ENCODE data around the gene CENPVL1.
A peak's percentile ranks its signal among the peaks of the same experiment; 100 is the strongest.
"Not testable (repeated sequence)": the region's sequence is repeated elsewhere in the genome, so short reads cannot be mapped to it uniquely, and the experiment has no call there.

CENPVL1 gene

DNA sequence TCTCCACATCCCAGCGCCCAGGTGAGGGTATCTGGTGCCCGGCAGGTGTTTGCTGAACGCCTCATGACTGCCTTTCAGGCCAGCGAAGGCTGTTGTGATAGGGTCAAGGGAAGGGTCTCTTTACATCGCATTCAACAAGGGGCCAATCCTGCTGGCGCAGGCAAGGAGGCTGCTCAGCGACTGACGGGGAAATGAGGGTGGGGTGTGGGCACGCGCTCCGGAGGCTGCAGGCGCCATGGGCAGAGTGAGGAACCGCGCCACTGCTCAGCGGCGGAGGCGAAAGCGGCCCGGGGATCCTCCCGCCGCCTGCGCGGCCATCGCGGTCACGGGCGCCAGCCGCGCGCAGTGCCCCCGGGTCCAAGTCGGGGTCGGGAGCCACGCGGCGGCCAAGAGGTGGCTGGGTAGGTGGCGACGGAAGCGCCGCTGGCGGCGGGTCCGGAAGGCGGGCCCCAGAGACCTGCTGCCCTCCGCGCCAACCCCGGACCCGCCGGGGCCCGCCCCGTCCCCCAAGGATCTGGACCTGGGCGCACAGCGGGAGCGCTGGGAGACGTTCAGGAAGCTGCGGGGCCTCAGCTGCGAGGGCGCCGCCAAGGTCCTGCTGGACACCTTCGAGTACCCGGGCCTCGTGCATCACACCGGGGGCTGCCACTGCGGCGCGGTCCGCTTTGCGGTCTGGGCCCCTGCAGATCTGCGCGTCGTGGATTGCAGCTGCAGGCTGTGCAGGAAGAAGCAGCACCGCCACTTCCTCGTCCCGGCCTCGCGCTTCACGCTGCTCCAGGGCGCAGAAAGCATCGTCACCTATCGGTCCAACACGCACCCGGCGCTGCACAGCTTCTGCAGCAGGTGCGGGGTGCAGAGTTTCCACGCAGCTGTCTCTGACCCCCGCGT lies at the start of gene CENPVL1:
Gene CENPVL1 (plus strand): TSS at position 236 of the 888 bp plus-strand sequence. CDS start 0 bp downstream, at position 236.
- not testable (repeated sequence) for DNase-seq

DNA sequence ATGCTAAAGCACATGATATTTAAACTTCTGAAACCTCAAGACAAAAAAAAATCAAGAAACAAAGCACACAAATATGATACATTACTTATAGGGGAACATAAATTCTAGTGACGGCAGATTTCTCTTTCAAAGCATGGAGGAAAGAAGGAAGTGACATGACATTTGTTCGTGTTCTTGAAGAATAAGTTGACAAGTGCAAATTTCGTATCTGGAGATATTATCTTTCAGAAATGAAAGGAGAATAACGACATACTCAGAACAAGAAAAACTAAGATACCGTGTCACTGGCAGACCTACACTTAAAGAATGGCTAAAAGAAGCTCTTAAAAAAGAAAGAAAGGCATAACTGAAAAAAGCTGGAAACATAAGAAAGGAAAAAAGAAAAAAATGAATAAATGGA lies 44.3 kb upstream of the CENPVL1 start:
- no peak for DNase-seq

DNA sequence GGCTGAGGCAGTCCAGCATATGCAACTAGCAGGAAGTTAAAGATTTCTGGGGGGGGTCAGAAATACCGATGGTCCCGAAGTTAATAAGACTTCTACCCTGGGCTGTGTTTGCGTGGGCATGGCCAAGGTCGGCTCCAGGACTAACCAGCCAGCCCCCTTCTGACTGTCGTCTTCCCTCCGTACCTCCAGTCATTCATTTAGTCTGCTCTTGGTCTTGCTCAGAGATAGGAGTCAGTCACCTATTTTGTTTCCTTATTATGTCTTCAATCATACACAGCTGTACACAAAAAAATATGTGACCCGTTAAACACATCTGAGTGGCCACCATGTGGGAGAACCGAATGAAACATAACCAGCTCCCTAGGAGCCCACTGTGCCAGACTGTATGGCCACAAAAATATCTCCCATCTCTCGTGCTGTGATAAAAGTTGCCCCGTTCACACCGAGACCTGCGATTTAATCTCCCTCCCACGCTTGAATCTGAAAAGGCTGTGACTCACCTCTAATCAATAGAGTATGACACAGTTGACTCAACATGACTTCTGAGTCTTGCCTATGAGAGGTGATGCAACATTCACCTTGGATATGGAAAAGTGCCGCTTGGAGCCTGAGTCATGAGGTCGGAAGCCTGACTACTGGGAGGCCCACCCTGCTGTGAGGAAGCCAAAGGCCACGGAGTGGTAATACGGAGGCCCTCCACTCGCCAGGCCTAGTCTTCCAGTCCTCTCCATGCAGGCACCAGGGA lies 30.5 kb upstream of the CENPVL1 start:
- DNase-seq = not testable (repeated sequence)

DNA sequence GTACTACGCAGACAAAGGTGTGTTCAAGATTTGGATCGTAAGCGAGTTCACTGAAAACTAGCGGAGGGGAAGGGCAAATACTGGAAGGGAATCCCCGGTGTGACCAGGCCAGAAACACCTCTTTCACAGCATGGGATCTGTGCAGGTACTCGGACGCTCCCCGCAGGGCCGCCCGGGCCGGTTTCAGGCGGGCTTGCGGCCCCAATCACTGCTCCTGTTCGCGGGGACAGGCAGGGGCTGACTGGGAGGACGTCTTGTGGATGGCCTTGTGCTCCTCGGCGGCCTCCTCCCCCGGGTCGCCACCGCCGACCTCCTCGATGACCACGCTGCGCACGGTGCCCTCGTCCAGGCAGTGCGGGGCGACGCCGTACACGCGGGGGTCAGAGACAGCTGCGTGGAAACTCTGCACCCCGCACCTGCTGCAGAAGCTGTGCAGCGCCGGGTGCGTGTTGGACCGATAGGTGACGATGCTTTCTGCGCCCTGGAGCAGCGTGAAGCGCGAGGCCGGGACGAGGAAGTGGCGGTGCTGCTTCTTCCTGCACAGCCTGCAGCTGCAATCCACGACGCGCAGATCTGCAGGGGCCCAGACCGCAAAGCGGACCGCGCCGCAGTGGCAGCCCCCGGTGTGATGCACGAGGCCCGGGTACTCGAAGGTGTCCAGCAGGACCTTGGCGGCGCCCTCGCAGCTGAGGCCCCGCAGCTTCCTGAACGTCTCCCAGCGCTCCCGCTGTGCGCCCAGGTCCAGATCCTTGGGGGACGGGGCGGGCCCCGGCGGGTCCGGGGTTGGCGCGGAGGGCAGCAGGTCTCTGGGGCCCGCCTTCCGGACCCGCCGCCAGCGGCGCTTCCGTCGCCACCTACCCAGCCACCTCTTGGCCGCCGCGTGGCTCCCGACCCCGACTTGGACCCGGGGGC lies 28.2 kb upstream of the CENPVL1 start:
- not testable (repeated sequence) for DNase-seq

DNA sequence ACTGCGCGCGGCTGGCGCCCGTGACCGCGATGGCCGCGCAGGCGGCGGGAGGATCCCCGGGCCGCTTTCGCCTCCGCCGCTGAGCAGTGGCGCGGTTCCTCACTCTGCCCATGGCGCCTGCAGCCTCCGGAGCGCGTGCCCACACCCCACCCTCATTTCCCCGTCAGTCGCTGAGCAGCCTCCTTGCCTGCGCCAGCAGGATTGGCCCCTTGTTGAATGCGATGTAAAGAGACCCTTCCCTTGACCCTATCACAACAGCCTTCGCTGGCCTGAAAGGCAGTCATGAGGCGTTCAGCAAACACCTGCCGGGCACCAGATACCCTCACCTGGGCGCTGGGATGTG lies 27.6 kb upstream of the CENPVL1 start, which contains the start of gene CENPVL2:
Gene CENPVL2 (minus strand): TSS at position 112 of the 343 bp plus-strand sequence. CDS start 0 bp downstream, at position 112.
- not testable (repeated sequence) for DNase-seq

DNA sequence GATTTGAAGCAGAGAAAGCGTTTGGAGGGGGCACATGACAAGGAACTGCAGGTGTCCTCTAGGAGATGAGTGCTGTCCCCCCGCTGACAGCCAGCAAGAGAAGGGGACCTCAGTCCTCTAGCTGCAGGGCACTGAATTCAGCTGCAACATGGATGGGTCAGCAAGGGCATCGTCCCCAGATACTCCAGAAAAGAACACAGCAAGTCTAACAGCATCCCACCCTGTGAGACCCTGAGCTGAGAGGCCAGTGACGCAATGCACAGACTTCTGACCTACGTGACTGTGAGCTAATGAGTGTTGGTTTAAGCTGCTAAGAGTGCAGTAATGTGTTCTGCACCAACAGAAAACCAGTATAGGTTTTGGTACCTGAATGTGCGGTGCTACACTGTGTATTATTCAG lies 16.1 kb upstream of the CENPVL1 start:
- no peak for DNase-seq

DNA sequence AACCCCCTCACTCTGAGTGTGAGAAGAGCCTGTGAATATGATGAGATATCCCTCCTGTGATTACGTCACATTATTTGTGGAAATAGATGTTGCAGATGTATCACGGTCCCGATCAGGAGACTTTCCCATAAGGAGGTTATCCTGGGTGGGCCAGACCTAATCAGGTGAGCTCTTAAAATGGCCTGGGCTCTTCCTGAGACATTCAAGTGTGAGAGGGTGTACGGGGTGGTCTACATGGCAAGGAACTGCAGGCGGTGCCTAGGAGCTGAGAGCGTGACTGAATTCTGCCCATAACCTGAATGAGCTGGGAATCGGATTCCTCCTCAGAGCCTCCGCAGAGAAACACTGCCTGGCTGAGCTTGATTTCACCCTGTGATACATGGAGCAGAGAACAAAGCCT lies 12.9 kb upstream of the CENPVL1 start:
- no peak for DNase-seq

DNA sequence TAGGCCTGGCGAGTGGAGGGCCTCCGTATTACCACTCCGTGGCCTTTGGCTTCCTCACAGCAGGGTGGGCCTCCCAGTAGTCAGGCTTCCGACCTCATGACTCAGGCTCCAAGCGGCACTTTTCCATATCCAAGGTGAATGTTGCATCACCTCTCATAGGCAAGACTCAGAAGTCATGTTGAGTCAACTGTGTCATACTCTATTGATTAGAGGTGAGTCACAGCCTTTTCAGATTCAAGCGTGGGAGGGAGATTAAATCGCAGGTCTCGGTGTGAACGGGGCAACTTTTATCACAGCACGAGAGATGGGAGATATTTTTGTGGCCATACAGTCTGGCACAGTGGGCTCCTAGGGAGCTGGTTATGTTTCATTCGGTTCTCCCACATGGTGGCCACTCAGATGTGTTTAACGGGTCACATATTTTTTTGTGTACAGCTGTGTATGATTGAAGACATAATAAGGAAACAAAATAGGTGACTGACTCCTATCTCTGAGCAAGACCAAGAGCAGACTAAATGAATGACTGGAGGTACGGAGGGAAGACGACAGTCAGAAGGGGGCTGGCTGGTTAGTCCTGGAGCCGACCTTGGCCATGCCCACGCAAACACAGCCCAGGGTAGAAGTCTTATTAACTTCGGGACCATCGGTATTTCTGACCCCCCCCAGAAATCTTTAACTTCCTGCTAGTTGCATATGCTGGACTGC lies 2.8 kb downstream of the CENPVL1 start:
- DNase-seq = not testable (repeated sequence)

DNA sequence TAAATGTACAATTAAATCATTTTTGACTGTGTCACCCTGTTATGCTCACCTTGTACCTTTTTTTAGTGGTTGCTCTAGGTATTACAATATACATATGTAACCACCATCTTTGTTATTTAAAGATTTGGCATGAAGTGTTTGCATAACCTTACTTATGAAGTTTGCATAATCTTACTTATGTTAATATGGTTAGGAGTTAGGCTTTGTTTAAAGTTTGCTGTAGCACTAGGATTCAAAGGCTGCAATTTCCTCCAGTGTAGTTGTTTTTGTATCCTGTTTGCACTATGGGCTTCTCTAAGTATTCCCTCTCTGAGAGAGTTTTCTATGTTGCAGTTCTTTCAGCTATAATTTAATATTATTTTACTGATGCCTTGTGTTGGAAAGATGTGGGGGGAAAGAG lies 17.9 kb downstream of the CENPVL1 start:
- no peak for DNase-seq

DNA sequence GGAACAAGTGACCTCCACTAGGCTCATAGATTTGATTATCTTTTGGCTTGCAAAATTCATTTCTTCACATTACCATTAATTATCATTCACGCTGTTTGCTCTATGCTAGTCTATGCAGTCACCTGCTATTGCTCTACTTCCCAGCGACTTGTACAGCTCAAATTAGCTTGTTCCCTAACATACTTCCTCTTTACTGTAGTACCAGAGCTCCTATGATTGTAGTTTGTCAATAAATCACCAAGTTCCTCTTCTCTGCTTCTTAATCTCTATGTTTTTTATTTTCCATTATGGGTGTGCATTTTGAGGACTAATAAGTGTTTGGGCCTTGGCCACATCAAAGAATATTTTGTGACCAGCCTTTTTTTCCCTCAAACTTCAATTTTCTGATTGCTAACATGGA lies 26.8 kb downstream of the CENPVL1 start:
- no peak for DNase-seq

DNA sequence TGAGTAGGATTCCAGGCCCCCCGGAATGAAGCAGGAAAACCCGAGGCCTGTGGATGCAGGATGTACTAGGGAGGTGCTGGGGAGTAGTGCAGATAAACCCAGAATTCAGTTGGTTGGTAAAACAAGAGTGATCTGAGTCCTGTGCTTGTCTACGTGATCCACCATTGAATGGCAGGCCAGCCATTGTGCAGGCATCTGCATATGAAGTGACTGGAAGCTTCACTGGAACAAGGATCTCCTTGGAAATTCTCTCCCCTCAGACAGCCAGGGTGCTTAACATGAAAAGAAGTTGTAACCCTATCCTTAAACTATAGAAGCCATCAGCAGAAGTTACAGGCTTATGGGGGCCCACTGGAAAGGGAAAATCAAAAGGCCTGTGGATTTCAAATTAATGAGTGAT lies 32.3 kb downstream of the CENPVL1 start:
- no peak for DNase-seq

DNA sequence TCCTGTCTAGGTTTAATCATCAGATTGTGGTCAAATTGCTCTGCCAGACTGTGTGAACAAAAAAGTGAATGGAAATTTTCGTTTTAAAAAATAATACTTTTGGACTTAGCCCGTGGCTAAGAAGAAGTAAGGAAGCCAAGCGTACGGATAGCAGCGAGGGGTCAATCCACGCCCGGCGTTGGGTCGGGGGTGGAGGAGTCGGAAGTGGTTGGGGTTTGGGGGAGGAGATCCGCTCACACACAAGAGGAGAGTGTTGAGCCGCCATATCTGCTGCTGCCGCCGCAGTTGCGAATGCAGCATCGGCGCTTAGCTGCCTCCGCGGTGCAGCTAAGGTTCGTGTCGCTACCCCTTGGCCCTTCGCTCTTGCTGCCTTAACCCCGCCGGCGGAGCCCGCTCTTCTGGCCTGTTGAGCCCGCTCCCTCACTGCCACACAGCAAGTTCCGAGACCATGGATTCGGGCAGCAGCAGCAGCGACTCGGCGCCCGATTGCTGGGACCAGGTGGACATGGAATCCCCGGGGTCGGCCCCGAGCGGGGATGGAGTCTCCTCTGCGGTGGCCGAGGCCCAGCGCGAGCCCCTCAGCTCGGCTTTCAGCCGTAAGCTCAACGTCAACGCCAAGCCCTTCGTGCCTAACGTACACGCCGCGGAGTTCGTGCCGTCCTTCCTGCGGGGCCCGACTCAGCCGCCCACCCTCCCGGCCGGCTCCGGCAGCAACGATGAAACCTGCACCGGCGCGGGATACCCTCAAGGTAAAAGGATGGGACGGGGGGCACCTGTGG lies 33.1 kb downstream of the CENPVL1 start, which contains the start of gene GSPT2:
Gene GSPT2 (plus strand): TSS at position 264 of the 779 bp plus-strand sequence. CDS start 185 bp downstream, at position 449.
- peak; percentile 59 for DNase-seq

DNA sequence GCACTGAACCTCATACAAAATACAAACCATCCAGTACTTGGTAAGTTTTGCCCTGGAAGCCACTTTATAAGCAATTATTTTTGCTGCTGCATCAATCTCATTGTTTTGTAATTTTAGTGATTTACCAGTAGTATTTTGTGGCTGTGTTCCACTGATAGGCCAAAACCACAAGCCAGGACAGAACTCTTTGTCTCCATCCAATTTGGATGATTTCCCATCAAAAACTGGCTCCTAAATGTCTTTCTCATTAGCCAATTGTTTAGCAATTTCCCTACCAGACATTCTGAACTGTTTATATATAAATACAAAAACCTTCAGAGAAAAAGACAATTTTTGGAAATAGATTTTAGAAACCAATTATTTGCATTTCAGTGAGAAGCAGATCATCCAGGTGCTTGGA lies 37.4 kb downstream of the CENPVL1 start:
- no peak for DNase-seq

DNA sequence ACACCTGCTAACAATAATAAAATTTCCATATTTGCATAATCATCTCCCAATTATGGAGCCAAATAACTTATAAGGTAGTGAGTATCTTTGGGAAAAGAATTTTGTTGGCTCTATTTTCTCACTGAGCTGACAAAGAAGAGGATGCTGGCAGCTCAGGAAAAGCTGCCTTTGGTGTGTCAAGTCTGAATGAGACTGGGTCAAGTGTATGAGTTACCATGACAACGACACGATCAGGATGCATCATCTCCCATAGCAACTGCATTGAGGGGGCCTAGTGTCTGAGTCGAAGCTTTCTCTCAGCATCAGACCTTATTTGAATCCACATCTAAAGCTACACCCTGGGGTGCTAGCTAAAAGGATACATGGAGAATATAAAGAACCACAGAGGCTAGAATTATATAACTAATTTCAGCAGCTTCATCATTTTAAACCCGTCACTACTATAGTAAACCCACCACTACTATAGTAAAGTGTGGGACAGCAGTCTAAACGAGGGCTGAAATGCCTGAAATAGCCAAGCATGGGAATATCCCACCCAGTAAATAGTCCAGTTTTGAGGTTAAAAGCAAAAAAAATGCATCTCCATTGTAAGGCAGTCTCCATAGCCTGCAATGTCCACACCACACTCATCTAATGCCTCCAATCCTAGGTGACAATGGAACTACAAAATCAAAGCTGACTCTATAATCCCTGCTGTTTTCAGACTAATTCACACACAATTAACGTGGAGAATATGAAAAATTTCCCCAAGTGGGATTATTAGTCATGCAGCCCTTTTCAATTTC lies 48.9 kb downstream of the CENPVL1 start:
- DNase-seq = no peak

DNA sequence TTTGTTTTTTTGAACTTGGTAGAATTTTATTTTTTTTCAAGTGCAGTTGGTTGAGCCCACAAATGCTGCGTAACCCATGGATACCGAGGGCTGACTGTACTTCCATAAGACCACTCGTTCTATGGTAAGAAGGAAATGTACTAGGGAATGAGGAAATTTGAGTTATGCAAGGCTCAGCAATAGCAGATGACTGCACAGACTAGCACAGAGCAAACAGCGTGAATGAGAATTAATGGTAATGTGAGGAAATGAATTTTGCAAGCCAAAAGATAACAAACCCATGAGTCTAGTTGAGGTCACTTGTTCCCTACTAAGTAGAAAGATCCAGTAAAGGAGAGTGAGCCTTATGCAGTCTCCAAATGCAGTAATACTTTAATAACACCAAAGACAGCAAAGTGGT lies 50.3 kb downstream of the CENPVL1 start:
- DNase-seq = no peak
